Immature natural killer cell (primary cell): ENCODE results near the gene DUSP6. TPM values are rescaled to one million over a fixed set of nuclear protein-coding genes. Genes with fewer than 3 reads are reported as not detected.

Experiments
- DNase-seq, 3 donors: peaks; one replicate each; pipeline ENCODE4 v3.0.0; 2022; ENCODE audit warnings: mixed read lengths in 1 of 3
- H3K27ac Mint-ChIP-seq, 6 donors: one replicate each; pipeline ENCODE4 v1.8.0; 2020; ENCODE audit warnings: mixed read lengths in 6 of 6, mild to moderate bottlenecking in 5 of 6, inconsistent platforms in 4 of 6, moderate library complexity in 3 of 6
- H3K27me3 Mint-ChIP-seq, 3 donors: one replicate each; pipeline ENCODE4 v1.8.0; 2020 to 2021; ENCODE audit warnings: low read depth in 3 of 3, mild to moderate bottlenecking in 3 of 3, mixed read lengths in 3 of 3, moderate library complexity in 3 of 3, inconsistent platforms in 1 of 3
- H3K36me3 Mint-ChIP-seq, 3 donors: one replicate each; pipeline ENCODE4 v1.8.0; 2020; ENCODE audit warnings: mixed read lengths in 3 of 3, inconsistent platforms in 2 of 3, mild to moderate bottlenecking in 2 of 3
- H3K4me1 Mint-ChIP-seq, 2 donors: one replicate each; pipeline ENCODE4 v1.8.0; 2020; ENCODE audit warnings: inconsistent platforms in 2 of 2, mild to moderate bottlenecking in 2 of 2, mixed read lengths in 2 of 2, moderate library complexity in 1 of 2
- H3K4me3 Mint-ChIP-seq, 5 donors: one replicate each; pipeline ENCODE4 v1.8.0; 2020; ENCODE audit warnings: mild to moderate bottlenecking in 5 of 5, mixed read lengths in 5 of 5, inconsistent platforms in 3 of 5, moderate library complexity in 3 of 5
- H3K9me3 Mint-ChIP-seq, 6 donors: one replicate each; pipeline ENCODE4 v1.8.0; 2020; ENCODE audit warnings: mild to moderate bottlenecking in 6 of 6, mixed read lengths in 6 of 6, inconsistent platforms in 4 of 6, moderate library complexity in 3 of 6
- polyA plus RNA-seq, 3 donors: library from polyadenylated mRNA; unstranded; fragments of 300-500 nt; fragmentation: Illumina TruSeq; gene quantifications; one replicate each; pipeline ENCODE4 v1.2.3, GENCODE V29; 2021

Gene DUSP6
- polyA plus RNA-seq, 3 donors from 2014 or later: 18.9 to 37.6 (median 27.1) TPM

- H3K9me3 Mint-ChIP-seq: no peaks in the 10 kb centered on the region
- peaks cover 41 to 57% of the 10 kb centered on the region in 2 donors for H3K4me1 Mint-ChIP-seq
- peak; percentile 54 to 59 (median 57) for DNase-seq
- peaks cover 6 to 15% (median 14%) of the 10 kb centered on the region in 3 donors for H3K36me3 Mint-ChIP-seq
- peaks cover 13 to 22% (median 17%) of the 10 kb centered on the region in 3 donors for H3K27me3 Mint-ChIP-seq
- H3K4me3 Mint-ChIP-seq: peak overlapping the region; percentile 95 to 100 (median 99)
- H3K27ac Mint-ChIP-seq: peak overlapping the region; percentile 87 to 97 (median 94)
Observed at GRCh38 chr12:89353188-89353822, 1.0 kb upstream of the DUSP6 start.

GRCh38 chr12:89352242-89352491 lies 134 bp downstream of the DUSP6 start:
- Mint-ChIP-seq H3K27me3 (peaks cover 13 to 22% (median 17%) of the 10 kb centered on the region in 3 donors), H3K4me1 (peaks cover 53 to 69% of the 10 kb centered on the region in 2 donors), H3K4me3 (peak overlapping the region; percentile 95 to 100 (median 99)), H3K27ac (peak overlapping the region; percentile 87 to 97 (median 94)), H3K9me3 (no peaks in the 10 kb centered on the region), H3K36me3 (peaks cover 9 to 23% (median 17%) of the 10 kb centered on the region in 3 donors)
- DNase-seq: no peak

GRCh38 chr12:89351489-89352241 lies 636 bp downstream of the DUSP6 start:
- Mint-ChIP-seq H3K4me3 (peak overlapping the region; percentile 95 to 100 (median 99)), H3K27me3 (peaks cover 13 to 22% (median 17%) of the 10 kb centered on the region in 3 donors), H3K9me3 (no peaks in the 10 kb centered on the region), H3K36me3 (peaks cover 9 to 23% (median 17%) of the 10 kb centered on the region in 3 donors), H3K27ac (peak overlapping the region; percentile 87 to 97 (median 94)), H3K4me1 (peaks cover 58 to 74% of the 10 kb centered on the region in 2 donors)
- DNase-seq: peak; percentile 44 to 50 (median 48)

GRCh38 chr12:89350630-89351488 lies 1.4 kb downstream of the DUSP6 start:
- H3K27me3 Mint-ChIP-seq: peaks cover 13 to 24% (median 22%) of the 10 kb centered on the region in 3 donors
- peak; percentile 42 to 54 (median 50) for DNase-seq
- no peaks in the 10 kb centered on the region for H3K9me3 Mint-ChIP-seq
- H3K27ac Mint-ChIP-seq: peak overlapping the region; percentile 87 to 97 (median 94)
- peaks cover 66 to 79% of the 10 kb centered on the region in 2 donors for H3K4me1 Mint-ChIP-seq
- peak overlapping the region; percentile 95 to 100 (median 99) for H3K4me3 Mint-ChIP-seq
- peaks cover 12 to 23% (median 17%) of the 10 kb centered on the region in 3 donors for H3K36me3 Mint-ChIP-seq

GRCh38 chr12:89350260-89350629 lies 2.1 kb downstream of the DUSP6 start:
- peak overlapping the region; percentile 95 to 100 (median 99) for H3K4me3 Mint-ChIP-seq
- H3K36me3 Mint-ChIP-seq: peaks cover 12 to 23% (median 17%) of the 10 kb centered on the region in 3 donors
- no peak for DNase-seq
- peak overlapping the region; percentile 87 to 97 (median 94) for H3K27ac Mint-ChIP-seq
- H3K4me1 Mint-ChIP-seq: peaks cover 69 to 79% of the 10 kb centered on the region in 2 donors
- peaks cover 13 to 24% (median 22%) of the 10 kb centered on the region in 3 donors for H3K27me3 Mint-ChIP-seq
- no peaks in the 10 kb centered on the region for H3K9me3 Mint-ChIP-seq

- Mint-ChIP-seq H3K27ac (peak overlapping the region; percentile 76 to 97 (median 92)), H3K4me3 (peak overlapping the region; percentile 95 to 100 (median 99)), H3K36me3 (peaks cover 12 to 23% (median 17%) of the 10 kb centered on the region in 3 donors), H3K27me3 (peaks cover 13 to 22% (median 22%) of the 10 kb centered on the region in 3 donors), H3K4me1 (peaks cover 69 to 79% of the 10 kb centered on the region in 2 donors), H3K9me3 (no peaks in the 10 kb centered on the region)
- DNase-seq: peak in 1 of 3 donors; percentile 10
Observed at GRCh38 chr12:89349814-89350213, 2.5 kb downstream of the DUSP6 start.

- DNase-seq: no peak
- Mint-ChIP-seq H3K4me1 (peaks cover 71 to 79% of the 10 kb centered on the region in 2 donors), H3K36me3 (peaks cover 12 to 23% (median 17%) of the 10 kb centered on the region in 3 donors), H3K4me3 (peak overlapping the region; percentile 95 to 100 (median 99)), H3K9me3 (no peaks in the 10 kb centered on the region), H3K27me3 (peaks cover 15 to 22% (median 20%) of the 10 kb centered on the region in 3 donors), H3K27ac (peak overlapping the region; percentile 76 to 97 (median 92))
Observed at GRCh38 chr12:89348894-89349699, 3.2 kb downstream of the DUSP6 start.

- no peak for DNase-seq
- peaks cover 12 to 16% (median 14%) of the 10 kb centered on the region in 3 donors for H3K27me3 Mint-ChIP-seq
- peaks cover 78 to 83% of the 10 kb centered on the region in 2 donors for H3K4me1 Mint-ChIP-seq
- peak overlapping the region; percentile 90 to 98 (median 93) for H3K4me3 Mint-ChIP-seq
- H3K36me3 Mint-ChIP-seq: peaks cover 17 to 23% (median 22%) of the 10 kb centered on the region in 3 donors
- H3K9me3 Mint-ChIP-seq: no peaks in the 10 kb centered on the region
- H3K27ac Mint-ChIP-seq: peak overlapping the region in 4 of 6 donors; percentile 9 to 94 (median 66)
Observed at GRCh38 chr12:89347325-89347829, 4.9 kb downstream of the DUSP6 start.

- peaks cover 78 to 79% of the 10 kb centered on the region in 2 donors for H3K4me1 Mint-ChIP-seq
- peak overlapping the region; percentile 90 to 98 (median 93) for H3K4me3 Mint-ChIP-seq
- peak in 1 of 3 donors; percentile 6 for DNase-seq
Observed at GRCh38 chr12:89346741-89347324, 5.5 kb downstream of the DUSP6 start.

GRCh38 chr12:89345830-89346740 lies 6.2 kb downstream of the DUSP6 start:
- Mint-ChIP-seq H3K27ac (peak overlapping the region; percentile 81 to 96 (median 91)), H3K27me3 (peaks cover 6 to 7% (median 7%) of the 10 kb centered on the region in 3 donors), H3K36me3 (peaks cover 17 to 23% (median 22%) of the 10 kb centered on the region in 3 donors), H3K4me1 (peaks cover 79 to 80% of the 10 kb centered on the region in 2 donors), H3K9me3 (no peaks in the 10 kb centered on the region), H3K4me3 (peak overlapping the region; percentile 90 to 98 (median 93))
- DNase-seq: peak; percentile 83 to 84 (median 83)

More at GRCh38 chr12:89346741-89347324, 5.5 kb downstream of the DUSP6 start:
- Mint-ChIP-seq H3K36me3 (peaks cover 17 to 23% (median 22%) of the 10 kb centered on the region in 3 donors), H3K27ac (peak overlapping the region; percentile 81 to 96 (median 91)), H3K27me3 (peaks cover 7 to 10% (median 9%) of the 10 kb centered on the region in 3 donors), H3K9me3 (no peaks in the 10 kb centered on the region)

GRCh38 chr12:89345376-89345775 lies 6.9 kb downstream of the DUSP6 start:
- H3K4me1 Mint-ChIP-seq: peaks cover 74 to 75% of the 10 kb centered on the region in 2 donors
- peak overlapping the region; percentile 90 to 98 (median 93) for H3K4me3 Mint-ChIP-seq
- H3K27me3 Mint-ChIP-seq: peaks cover 1 to 7% (median 2%) of the 10 kb centered on the region in 3 donors

More at GRCh38 chr12:89345376-89345775, 6.9 kb downstream of the DUSP6 start:
- peak overlapping the region; percentile 18 to 96 (median 88) for H3K27ac Mint-ChIP-seq
- H3K36me3 Mint-ChIP-seq: peaks cover 16 to 23% (median 22%) of the 10 kb centered on the region in 3 donors
- H3K9me3 Mint-ChIP-seq: no peaks in the 10 kb centered on the region
- DNase-seq: no peak
